Muscle of leg (tissue), 16 donors: ENCODE data around the gene ZNF45. TPM values are rescaled to one million over a fixed set of nuclear protein-coding genes. Genes with fewer than 3 reads are reported as not detected.
A peak's percentile ranks its signal among the peaks of the same experiment; 100 is the strongest.

ENCODE experiments used
- DNase-seq: peaks from one replicate; pipeline ENCODE4 v3.0.0; 2013
- H3K27ac ChIP-seq: one replicate; pipeline ENCODE4 v1.5.1; 2013; ENCODE audit warnings: mild to moderate bottlenecking, low read length, control low read depth
- H3K27me3 ChIP-seq: one replicate; pipeline ENCODE4 v1.6.1; 2013; ENCODE audit warnings: low read length; ENCODE audit not compliant: control insufficient read depth, insufficient read depth
- H3K36me3 ChIP-seq: one replicate; pipeline ENCODE4 v1.6.1; 2013; ENCODE audit warnings: low read length; ENCODE audit not compliant: control insufficient read depth, insufficient read depth
- H3K4me1 ChIP-seq: one replicate; pipeline ENCODE4 v1.6.1; 2013; ENCODE audit warnings: low read length; ENCODE audit not compliant: control insufficient read depth, insufficient read depth
- H3K4me3 ChIP-seq: one replicate; pipeline ENCODE4 v1.5.1; 2013; ENCODE audit warnings: low read length, control low read depth
- H3K9me3 ChIP-seq: replicated peaks from 2 replicates; pipeline ENCODE4 v1.6.1; 2013; ENCODE audit warnings: low read depth, low read length; ENCODE audit not compliant: control insufficient read depth
- WGBS: methylation state at CpG from one replicate; pipeline ENCODE4 v1.1.5; 2013; ENCODE audit warnings: missing lambda C conversion rate; ENCODE audit not compliant: insufficient coverage; 5-methylcytosine and 5-hydroxymethylcytosine counted together
- long read RNA-seq, 11 donors: transcript quantifications; one replicate each; lab custom pipeline, GENCODE V29; 2026
- polyA plus RNA-seq, 8 donors: library from polyadenylated mRNA; unstranded; fragments of 120-200 nt; gene quantifications; one replicate each; pipeline versions ENCODE4 v1.2.1 to v1.2.3, GENCODE V29; 2013; ENCODE audit warnings: inconsistent platforms in 1 of 8, low replicate concordance in 1 of 8; ENCODE audit not compliant: insufficient read length in 8 of 8, insufficient read depth in 1 of 8
- total RNA-seq: library from RNA; stranded (reverse); fragments of 120-200 nt; gene quantifications from one replicate; pipeline ENCODE4 v1.2.4, GENCODE V29; 2013

The ZNF45 gene
- 18.1 TPM for total RNA-seq
- polyA plus RNA-seq = 10 to 100 TPM; 10.5 to 18.1 (median 12.9) TPM
- long read RNA-seq, donor 1 = 0 reads
- long read RNA-seq, donor 2 = 0 reads
- long read RNA-seq, donor 3 = 0 reads
- long read RNA-seq, donor 4, partial matches to known transcripts = 0 of 1 reads
- long read RNA-seq, donor 4, other reads (novel, unspliced or antisense) = 0 of 1 reads
- long read RNA-seq, donor 5, partial matches to known transcripts = 14 of 14 reads
- long read RNA-seq, donor 5, other reads (novel, unspliced or antisense) = 0 of 14 reads
- long read RNA-seq, donor 6 = 0 reads
- long read RNA-seq, donor 7, partial matches to known transcripts = 6 of 6 reads
- long read RNA-seq, donor 7, other reads (novel, unspliced or antisense) = 0 of 6 reads
- long read RNA-seq, donor 8 = 0 reads
- long read RNA-seq, donor 9, partial matches to known transcripts = 0 of 1 reads
- long read RNA-seq, donor 9, other reads (novel, unspliced or antisense) = 0 of 1 reads
- long read RNA-seq, donor 10, partial matches to known transcripts = 0 of 1 reads
- long read RNA-seq, donor 10, other reads (novel, unspliced or antisense) = 0 of 1 reads
- long read RNA-seq, donor 11 = 0 reads

GRCh38 chr19:43934985-43935708, at the start of gene ZNF45:
Gene ZNF45 (minus strand): TSS chr19:43935282. CDS start chr19:43922185, 13,097 bp downstream.
- peak; percentile 98 for DNase-seq
- WGBS = 0% methylated on average over 27 of the region's 42 CpGs
- H3K4me3 ChIP-seq = peak within 1 kb of the TSS; percentile 75
- peaks cover 2% of the 10 kb centered on the region for H3K9me3 ChIP-seq
- peaks cover 21% of the 10 kb centered on the region for H3K36me3 ChIP-seq
- peaks cover 3% of the 10 kb centered on the region for H3K4me1 ChIP-seq
- no peaks in the 10 kb centered on the region for H3K27me3 ChIP-seq
- peak within 1 kb of the TSS; percentile 94 for H3K27ac ChIP-seq

- Histone ChIP-seq H3K4me1 (peaks cover 5% of the 10 kb centered on the region), H3K9me3 (peaks cover 3% of the 10 kb centered on the region), H3K27me3 (no peaks in the 10 kb centered on the region), H3K36me3 (peaks cover 10% of the 10 kb centered on the region), H3K4me3 (peak overlapping the region; percentile 90), H3K27ac (peak overlapping the region; percentile 91)
- WGBS = 3% methylated on average over 6 of the region's 14 CpGs
- no peak for DNase-seq
These were observed 49.6 kb upstream of the ZNF45 start for GRCh38 chr19:43984687-43985000.

- Histone ChIP-seq H3K4me1 (peaks cover 5% of the 10 kb centered on the region), H3K4me3 (peak within 1 kb of the TSS; percentile 90), H3K27me3 (no peaks in the 10 kb centered on the region), H3K36me3 (peaks cover 5% of the 10 kb centered on the region), H3K9me3 (peaks cover 9% of the 10 kb centered on the region), H3K27ac (peak within 1 kb of the TSS; percentile 91)
- WGBS = under 1% methylated on average over 20 of the region's 40 CpGs
- DNase-seq = peak; percentile 99
These were observed 49.0 kb upstream of the ZNF45 start, which contains the start of gene ZNF155 for GRCh38 chr19:43983912-43984686. Gene ZNF155 (plus strand): TSS chr19:43984188. CDS start chr19:43988544, 4,356 bp downstream.

- H3K4me1 ChIP-seq = peaks cover 5% of the 10 kb centered on the region
- no peak overlapping the region for H3K27ac ChIP-seq
- H3K36me3 ChIP-seq = peaks cover 3% of the 10 kb centered on the region
- peaks cover 10% of the 10 kb centered on the region for H3K9me3 ChIP-seq
- no CpG with 5 or more reads among the region's 2 CpGs for WGBS
- no peak for DNase-seq
- H3K27me3 ChIP-seq = no peaks in the 10 kb centered on the region
- H3K4me3 ChIP-seq = peak overlapping the region; percentile 90
These were observed 48.4 kb upstream of the ZNF45 start for GRCh38 chr19:43983544-43983911.

- Histone ChIP-seq H3K36me3 (no peaks in the 10 kb centered on the region), H3K9me3 (peaks cover 67% of the 10 kb centered on the region), H3K4me1 (no peaks in the 10 kb centered on the region), H3K4me3 (no peak overlapping the region), H3K27me3 (no peaks in the 10 kb centered on the region), H3K27ac (no peak overlapping the region)
- DNase-seq = no peak
- WGBS = no CpG with 5 or more reads among the region's 1 CpG
These were observed 41.6 kb upstream of the ZNF45 start for GRCh38 chr19:43976732-43977131.

- Histone ChIP-seq H3K36me3 (peaks cover 57% of the 10 kb centered on the region), H3K4me3 (no peak overlapping the region)
- 100% methylated on average over 1 of the region's 3 CpGs for WGBS
These were observed 31.1 kb upstream of the ZNF45 start for GRCh38 chr19:43966079-43966694.

GRCh38 chr19:43960411-43960810, 25.3 kb upstream of the ZNF45 start:
- Histone ChIP-seq H3K9me3 (peaks cover 54% of the 10 kb centered on the region), H3K4me3 (no peak overlapping the region), H3K36me3 (peaks cover 14% of the 10 kb centered on the region), H3K4me1 (no peaks in the 10 kb centered on the region), H3K27me3 (no peaks in the 10 kb centered on the region), H3K27ac (no peak overlapping the region)
- 100% methylated on average over 2 of the region's 4 CpGs for WGBS
- no peak for DNase-seq

More at GRCh38 chr19:43966079-43966694, 31.1 kb upstream of the ZNF45 start:
- no peaks in the 10 kb centered on the region for H3K27me3 ChIP-seq
- H3K4me1 ChIP-seq = no peaks in the 10 kb centered on the region
- H3K9me3 ChIP-seq = peaks cover 78% of the 10 kb centered on the region
- H3K27ac ChIP-seq = no peak overlapping the region
- no peak for DNase-seq

- no peak overlapping the region for H3K4me3 ChIP-seq
- no peaks in the 10 kb centered on the region for H3K4me1 ChIP-seq
- WGBS = 100% methylated on average over 3 of the region's 3 CpGs
- no peak overlapping the region for H3K27ac ChIP-seq
- H3K27me3 ChIP-seq = no peaks in the 10 kb centered on the region
- H3K9me3 ChIP-seq = peaks cover 47% of the 10 kb centered on the region
- DNase-seq = no peak
- H3K36me3 ChIP-seq = peaks cover 3% of the 10 kb centered on the region
These were observed 22.8 kb upstream of the ZNF45 start for GRCh38 chr19:43957891-43958290.

GRCh38 chr19:43956827-43957226, 21.7 kb upstream of the ZNF45 start:
- DNase-seq = no peak
- 71% methylated on average over 1 of the region's 3 CpGs for WGBS
- Histone ChIP-seq H3K4me1 (no peaks in the 10 kb centered on the region), H3K9me3 (peaks cover 44% of the 10 kb centered on the region), H3K27me3 (no peaks in the 10 kb centered on the region), H3K36me3 (peaks cover 3% of the 10 kb centered on the region), H3K27ac (no peak overlapping the region), H3K4me3 (no peak overlapping the region)
